HCT116 (cell line): ENCODE measurements around the gene LYRM9. TPM values are rescaled to one million over a fixed set of nuclear protein-coding genes. Genes with fewer than 3 reads are reported as not detected.

Experiments
- ATAC-seq: fragments of 200-7000 bp; cut with Tn5 transposase; 2 replicates; pipeline ENCODE4 v1.9.1; 2020; ENCODE audit warnings: mild to moderate bottlenecking, moderate library complexity
- BruUV-seq: library from RNA; stranded (reverse); fragments of 400-500 nt; replicated peaks from 2 replicates; lab custom pipeline; 2021; lab: Mats Ljungman, UMichigan
- CTCF ChIA-PET: fragments of 300-600 bp; sonication (Branson Sonifier 250); formaldehyde crosslinking; loops from one replicate; lab custom pipeline; 2021; ENCODE audit warnings: antibody characterized with exemption; lab: Charles Lee
- POLR2A ChIA-PET: fragments of 300-600, 350-600 bp; sonication (Branson Sonifier 250); formaldehyde crosslinking; loops from one replicate; lab custom pipeline; 2021; ENCODE audit warnings: antibody characterized with exemption; lab: Charles Lee
- RAD21 ChIA-PET, 2 experiments: fragments of 300-600 bp; sonication (Branson Sonifier 250); formaldehyde crosslinking; loops; one replicate each; lab custom pipeline; 2023; ENCODE audit warnings: low total read pairs in 2 of 2; ENCODE audit not compliant: uncharacterized antibody in 2 of 2, unreplicated experiment in 2 of 2, low non-redundant PET in 1 of 2; lab: Charles Lee
- DNase-seq: peaks from one replicate; pipeline ENCODE4 v3.0.0-alpha.2; 2010; ENCODE audit warnings: low read depth, low spot score
- H2AFZ ChIP-seq: fragments of 200-600 bp; shearing (Covaris generic), sonication (generic); 2 replicates; pipeline ENCODE4 v1.6.1; 2017; ENCODE audit warnings: low read depth, mixed run types, mixed read lengths, antibody characterized with exemption, low read length; ENCODE audit not compliant: poor library complexity, severe bottlenecking
- H3K27ac ChIP-seq: 2 replicates; pipeline ENCODE4 v1.5.1; 2012; ENCODE audit warnings: low read depth, low read length
- H3K27me3 ChIP-seq: fragments of 200-600 bp; sonication (generic); 2 replicates; pipeline ENCODE4 v1.6.1; 2016; ENCODE audit warnings: mixed run types, low read length, mixed read lengths; ENCODE audit not compliant: insufficient read depth
- H3K36me3 ChIP-seq, 2 experiments: fragments of 200-500 bp in 1 of 2; fragments of 200-600 bp in 1 of 2; sonication (Bioruptor generic) in 1 of 2; sonication (generic) in 1 of 2; 2 replicates each; pipeline versions ENCODE4 v1.5.1 to v1.6.1; 2014 to 2016; ENCODE audit warnings: low read length in 2 of 2, inconsistent platforms in 1 of 2, mixed read lengths in 1 of 2, mixed run types in 1 of 2; ENCODE audit not compliant: insufficient read depth in 2 of 2, control insufficient read depth in 1 of 2
- H3K4me1 ChIP-seq, 2 experiments: fragments of 200-600 bp in 1 of 2; sonication (generic) in 1 of 2; 2 replicates each; pipeline versions ENCODE4 v1.5.1 to v1.6.1; 2012 to 2017; ENCODE audit warnings: low read length in 2 of 2, inconsistent platforms in 1 of 2, mild to moderate bottlenecking in 1 of 2, mixed read lengths in 1 of 2, mixed run types in 1 of 2, moderate library complexity in 1 of 2; ENCODE audit not compliant: insufficient read depth in 2 of 2, control insufficient read depth in 1 of 2
- H3K4me2 ChIP-seq: fragments of 200-600 bp; sonication (generic); 2 replicates; pipeline ENCODE4 v1.6.1; 2017; ENCODE audit warnings: mixed run types, low read length, mixed read lengths
- H3K4me3 ChIP-seq, 2 experiments: fragments of 200-600 bp in 1 of 2; sonication (generic) in 1 of 2; replicated peaks in 1 of 2; 2 replicates each; pipeline ENCODE4 v1.5.1; 2011 to 2016; ENCODE audit warnings: low read length in 2 of 2, control low read depth in 1 of 2, low read depth in 1 of 2, mild to moderate bottlenecking in 1 of 2, mixed read lengths in 1 of 2, mixed run types in 1 of 2
- H3K79me2 ChIP-seq: fragments of 200-600 bp; sonication (generic); 2 replicates; pipeline ENCODE4 v1.6.1; 2017; ENCODE audit warnings: mild to moderate bottlenecking, mixed run types, low read length, moderate library complexity, mixed read lengths; ENCODE audit not compliant: insufficient read depth
- H3K9ac ChIP-seq: fragments of 200-600 bp; sonication (generic); 2 replicates; pipeline ENCODE4 v1.6.1; 2016; ENCODE audit warnings: low read length, mixed read lengths
- H3K9me2 ChIP-seq: fragments of 200-600 bp; sonication (generic), shearing (Covaris generic); 2 replicates; pipeline ENCODE4 v1.6.1; 2017; ENCODE audit warnings: mixed run types, mild to moderate bottlenecking, moderate library complexity; ENCODE audit not compliant: insufficient read depth
- H3K9me3 ChIP-seq, 2 experiments: fragments of 200-500 bp in 1 of 2; fragments of 200-600 bp in 1 of 2; sonication (Bioruptor generic) in 1 of 2; sonication (generic) in 1 of 2; 2 replicates each; pipeline ENCODE4 v1.6.1; 2014 to 2017; ENCODE audit warnings: low read length in 2 of 2, mixed read lengths in 2 of 2, inconsistent platforms in 1 of 2, low read depth in 1 of 2, mild to moderate bottlenecking in 1 of 2, mixed run types in 1 of 2, moderate library complexity in 1 of 2; ENCODE audit not compliant: control insufficient read depth in 1 of 2, insufficient read depth in 1 of 2
- H4K20me1 ChIP-seq: fragments of 200-600 bp; sonication (generic), shearing (Covaris generic); 2 replicates; pipeline ENCODE4 v1.6.1; 2017; ENCODE audit warnings: mixed run types, mild to moderate bottlenecking, moderate library complexity; ENCODE audit not compliant: insufficient read depth
- EGR1 ChIP-seq: IDR thresholded peaks from 2 replicates; pipeline ENCODE4 v1.6.1; 2012; ENCODE audit warnings: low read depth
- EZH2phosphoT487 ChIP-seq: fragments of 200-600 bp; IDR thresholded peaks from 2 replicates; pipeline ENCODE4 v1.6.1; 2018; ENCODE audit warnings: antibody characterized with exemption, borderline replicate concordance
- FOSL1 ChIP-seq: IDR thresholded peaks from 2 replicates; pipeline ENCODE4 v1.6.1; 2012; ENCODE audit warnings: low read depth
- JUND ChIP-seq: IDR thresholded peaks from 2 replicates; pipeline ENCODE4 v1.6.1; 2012
- POLR2AphosphoS5 ChIP-seq: IDR thresholded peaks from 2 replicates; pipeline ENCODE4 v1.6.1; 2011; ENCODE audit warnings: mild to moderate bottlenecking, low read depth, low read length, moderate library complexity
- RAD21 ChIP-seq: IDR thresholded peaks from 2 replicates; pipeline ENCODE4 v1.6.1; 2012; ENCODE audit warnings: low read depth, mild to moderate bottlenecking
- SIN3A ChIP-seq: IDR thresholded peaks from 2 replicates; pipeline ENCODE4 v1.6.1; 2012; ENCODE audit warnings: low read depth
- SP1 ChIP-seq: IDR thresholded peaks from 2 replicates; pipeline ENCODE4 v1.6.1; 2012; ENCODE audit warnings: low read depth
- SRF ChIP-seq: IDR thresholded peaks from 2 replicates; pipeline ENCODE4 v1.6.1; 2012; ENCODE audit warnings: low read depth
- TCF7L2 ChIP-seq: IDR thresholded peaks from 2 replicates; pipeline ENCODE4 v1.7.0; 2011; ENCODE audit warnings: borderline replicate concordance, inconsistent platforms; ENCODE audit not compliant: insufficient read depth, insufficient read length; ENCODE audit errors: extremely low read depth
- ZBTB33 ChIP-seq: IDR thresholded peaks from 2 replicates; pipeline ENCODE4 v1.6.1; 2011; ENCODE audit warnings: mild to moderate bottlenecking, low read length, moderate library complexity; ENCODE audit not compliant: insufficient replicate concordance; ENCODE audit errors: extremely low read depth
- ZFX ChIP-seq: fragments of 450-650 bp; IDR thresholded peaks from 2 replicates; pipeline ENCODE4 v1.6.1; 2017
- ZNF274 ChIP-seq: fragments of 200-500 bp; sonication (Bioruptor generic); IDR thresholded peaks from 2 replicates; pipeline ENCODE4 v1.6.1; 2014; ENCODE audit warnings: mild to moderate bottlenecking, low read depth, low read length, inconsistent platforms
- intact Hi-C: fragments of 100-400 bp; cut with micrococcal nuclease; formaldehyde crosslinking; loops from 2 replicates; pipeline ENCODE4 v1.10.0; 2022
- total RNA-seq: library from RNA; stranded (reverse); gene quantifications from one replicate; pipeline ENCODE4 v1.2.1, GENCODE V29; 2021; ENCODE audit not compliant: unreplicated experiment
- TF ChIP-seq, protein P1 (sequence below): IDR thresholded peaks from 2 replicates; pipeline ENCODE4 v1.6.1; 2012
- TF ChIP-seq, protein P2 (sequence below): IDR thresholded peaks from 2 replicates; pipeline ENCODE4 v1.6.1; 2012

The LYRM9 gene
- total RNA-seq, 1 experiment from 2014 or later: 4.8 TPM

- POLR2A ChIA-PET: no interaction called here
- H3K9ac ChIP-seq: no peak overlapping the region
- no peaks in the 10 kb centered on the region for H3K4me1 ChIP-seq
- intact Hi-C loops: no loop called here
- TF ChIP-seq POLR2AphosphoS5: no peak
- TF ChIP-seq, protein P1, sequence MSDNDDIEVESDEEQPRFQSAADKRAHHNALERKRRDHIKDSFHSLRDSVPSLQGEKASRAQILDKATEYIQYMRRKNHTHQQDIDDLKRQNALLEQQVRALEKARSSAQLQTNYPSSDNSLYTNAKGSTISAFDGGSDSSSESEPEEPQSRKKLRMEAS: no peak
- no peaks in the 10 kb centered on the region for H3K9me2 ChIP-seq
- peaks cover 15% of the 10 kb centered on the region; the same call in 1 of the 2 replicates for H3K27me3 ChIP-seq
- no peak overlapping the region for H3K4me3 ChIP-seq
- H3K9me3 ChIP-seq: no peaks in the 10 kb centered on the region
- no peaks in the 10 kb centered on the region for H3K79me2 ChIP-seq
- CTCF ChIA-PET: interaction anchor here (0.6 to 1.7 kb wide), 2 partner anchors 24 to 51 kb away, joined by 3 to 4 read pairs; no protein-coding TSS in a partner anchor
- no TSS peak for BruUV-seq
- no peak overlapping the region for H2AFZ ChIP-seq
- H3K4me2 ChIP-seq: no peak overlapping the region
- H3K36me3 ChIP-seq: no peaks in the 10 kb centered on the region
- DNase-seq (no peak), ATAC-seq (no peak)
- RAD21 ChIA-PET: no interaction called here
- H3K27ac ChIP-seq: no peak overlapping the region
- no peaks in the 10 kb centered on the region for H4K20me1 ChIP-seq
These were observed 36.3 kb downstream of the LYRM9 start for GRCh38 chr17:27856676-27857432.

DNA sequence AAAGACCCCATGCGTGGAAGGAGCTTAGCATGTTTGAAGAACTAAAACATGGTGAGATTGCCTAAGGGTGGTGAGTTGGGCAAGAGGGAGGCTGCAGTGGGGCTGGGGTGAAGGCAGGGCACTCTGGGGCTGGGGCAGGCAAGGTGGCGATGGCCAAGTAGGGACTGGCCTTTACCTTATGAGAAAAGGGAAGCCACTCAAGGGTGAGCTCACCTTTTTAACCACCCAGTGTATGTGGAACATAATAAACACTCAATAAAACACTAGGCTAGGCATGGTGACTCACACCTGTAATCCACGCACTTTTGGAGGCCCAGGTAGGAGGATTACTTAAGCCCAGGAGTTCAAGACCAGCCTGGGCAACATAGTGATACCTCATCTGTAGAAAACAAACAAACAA is 37.7 kb downstream of the LYRM9 start:
- ChIA-PET POLR2A (no interaction called here), RAD21 (no interaction called here), CTCF (no interaction called here)
- H3K9me2 ChIP-seq: no peaks in the 10 kb centered on the region
- no TSS peak for BruUV-seq
- H3K4me2 ChIP-seq: no peak overlapping the region
- intact Hi-C loops: no loop called here
- DNase-seq (no peak), ATAC-seq (no peak)
- no peaks in the 10 kb centered on the region for H3K9me3 ChIP-seq
- no peaks in the 10 kb centered on the region for H4K20me1 ChIP-seq
- no peak overlapping the region for H3K9ac ChIP-seq
- peaks cover 10% of the 10 kb centered on the region; the same call in 1 of the 2 replicates for H3K27me3 ChIP-seq
- no peaks in the 10 kb centered on the region for H3K4me1 ChIP-seq
- H3K79me2 ChIP-seq: no peaks in the 10 kb centered on the region
- H3K4me3 ChIP-seq: no peak overlapping the region
- H3K36me3 ChIP-seq: no peaks in the 10 kb centered on the region
- no peak overlapping the region for H3K27ac ChIP-seq
- H2AFZ ChIP-seq: no peak overlapping the region
- TF ChIP-seq ZFX (no peak), RAD21 (no peak), ZBTB33 (no peak), TCF7L2 (no peak), SP1 (no peak), EGR1 (no peak), FOSL1 (no peak), EZH2phosphoT487 (no peak), SIN3A (no peak), ZNF274 (no peak), SRF (no peak), JUND (no peak)
- TF ChIP-seq, protein P2, sequence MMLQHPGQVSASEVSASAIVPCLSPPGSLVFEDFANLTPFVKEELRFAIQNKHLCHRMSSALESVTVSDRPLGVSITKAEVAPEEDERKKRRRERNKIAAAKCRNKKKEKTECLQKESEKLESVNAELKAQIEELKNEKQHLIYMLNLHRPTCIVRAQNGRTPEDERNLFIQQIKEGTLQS: no peak
- TF ChIP-seq, protein P1: no peak
